HG02610 (cell line): ENCODE data around the gene HECTD4.
A peak's percentile ranks its signal among the peaks of the same experiment; 100 is the strongest.
"Not testable (repeated sequence)": the region's sequence is repeated elsewhere in the genome, so short reads cannot be mapped to it uniquely, and the experiment has no call there.

Source experiments
- ATAC-seq: cut with Tn5 transposase; IDR thresholded peaks from one replicate; pipeline ENCODE4 v1.9.1; 2021; ENCODE audit warnings: mild to moderate bottlenecking, moderate library complexity; ENCODE audit not compliant: unreplicated experiment

Gene HECTD4

DNA sequence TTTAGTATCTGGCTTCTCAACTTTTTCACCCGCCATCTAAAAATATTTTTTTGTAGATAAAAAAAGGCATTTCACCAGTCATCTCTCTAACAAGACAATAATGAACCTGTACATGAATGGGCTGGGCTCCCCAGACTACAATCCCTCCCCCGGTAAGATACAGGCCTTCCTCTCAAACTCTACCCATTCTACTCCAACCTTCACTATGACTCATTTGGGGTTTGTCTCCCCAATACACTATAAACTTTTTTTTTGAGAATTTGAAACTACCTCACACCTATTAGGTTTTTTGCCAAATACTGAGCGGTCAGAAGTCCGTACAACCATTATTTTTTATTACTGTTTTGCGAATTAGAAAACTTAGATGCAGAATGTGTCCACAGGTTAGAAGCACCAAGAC lies 26.4 kb upstream of the HECTD4 start:
- ATAC-seq = no peak

DNA sequence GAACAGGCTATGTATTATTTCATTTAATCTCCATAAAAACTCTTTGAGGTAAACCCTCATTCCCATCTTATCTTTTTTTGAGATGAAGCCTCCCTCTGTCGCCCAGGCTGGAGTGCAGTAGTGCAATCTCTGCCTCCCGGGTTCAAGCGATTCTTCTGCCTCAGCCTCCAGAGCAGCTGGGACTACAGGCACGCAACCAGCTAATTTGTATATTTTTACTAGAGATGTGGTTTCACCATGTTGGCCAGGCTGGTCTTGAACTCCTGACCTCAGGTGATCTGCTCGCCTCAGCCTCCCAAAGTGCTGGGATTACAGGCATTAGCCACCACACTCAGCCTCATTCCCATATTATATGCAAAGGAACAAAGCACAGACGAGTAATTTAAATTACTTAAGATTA lies 25.5 kb upstream of the HECTD4 start:
- not testable (repeated sequence) for ATAC-seq

DNA sequence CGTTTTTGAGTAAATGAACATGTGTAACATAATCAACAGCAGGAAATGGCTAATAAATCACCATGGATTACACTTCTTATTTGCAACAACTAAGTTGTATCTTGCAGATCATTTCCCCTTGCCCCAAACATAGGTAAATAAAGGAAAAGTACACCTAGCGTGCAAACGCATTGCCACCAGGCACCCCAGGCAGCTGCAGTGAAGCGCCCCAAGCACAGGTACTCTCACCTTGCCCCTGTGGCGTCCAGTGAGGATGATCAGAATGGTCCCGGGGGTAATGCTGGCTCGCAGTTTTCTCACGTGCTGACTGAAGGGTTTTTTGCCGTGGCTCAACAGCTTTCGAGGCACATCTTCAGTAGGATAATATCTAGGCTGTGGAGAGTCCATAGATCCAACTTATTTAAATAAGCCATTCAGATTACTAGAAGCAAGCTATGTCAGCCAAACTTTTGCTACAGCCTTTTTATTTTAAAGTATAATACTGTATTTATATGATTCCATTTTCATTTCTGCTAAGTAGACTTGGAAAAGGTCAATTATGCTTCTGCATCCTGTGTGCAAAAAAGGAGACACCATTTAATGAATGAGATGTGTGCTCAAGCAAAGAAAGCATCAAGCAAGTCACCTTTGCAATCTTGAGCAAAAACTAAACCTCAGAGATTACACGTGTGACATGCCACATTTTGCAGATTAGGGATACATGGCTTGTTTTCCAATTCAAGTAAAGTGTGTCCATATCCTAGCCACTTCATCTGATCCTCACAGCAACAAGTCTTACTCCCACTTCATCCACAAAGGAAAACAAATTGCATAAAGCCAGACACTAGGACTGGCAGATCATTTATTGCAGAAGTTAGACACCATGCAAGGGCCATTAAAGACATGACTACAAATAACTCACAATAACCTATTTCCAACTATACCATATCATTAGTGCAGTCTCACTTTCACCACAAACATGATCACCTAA lies 24.6 kb upstream of the HECTD4 start:
- ATAC-seq = no peak

DNA sequence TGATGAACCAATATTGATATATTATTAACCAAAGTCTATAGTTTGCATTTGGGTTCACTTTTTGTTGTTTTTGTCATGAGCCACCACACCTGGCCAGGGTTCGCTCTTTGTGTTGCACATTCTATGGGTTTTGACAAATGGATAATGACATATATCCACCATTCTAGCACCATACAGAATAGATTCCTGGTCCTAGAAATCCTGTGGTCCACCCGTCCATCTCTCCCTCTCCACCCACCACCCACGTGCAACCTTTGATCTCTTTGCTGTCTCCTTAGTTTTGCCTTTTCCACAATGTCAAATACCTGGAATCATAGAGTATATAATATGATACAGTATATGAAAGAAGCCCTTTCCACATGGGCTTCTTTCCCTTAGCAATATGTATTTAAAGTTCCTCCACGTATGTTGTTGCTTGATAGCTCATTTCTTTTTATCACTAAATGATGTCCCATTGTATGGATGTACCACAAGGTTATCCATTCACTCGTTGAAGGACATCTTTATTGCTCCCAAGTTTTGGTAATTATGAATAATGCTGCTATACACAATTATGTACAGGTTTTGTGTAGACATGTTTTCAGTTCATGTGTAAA lies 19.8 kb upstream of the HECTD4 start:
- no peak for ATAC-seq

DNA sequence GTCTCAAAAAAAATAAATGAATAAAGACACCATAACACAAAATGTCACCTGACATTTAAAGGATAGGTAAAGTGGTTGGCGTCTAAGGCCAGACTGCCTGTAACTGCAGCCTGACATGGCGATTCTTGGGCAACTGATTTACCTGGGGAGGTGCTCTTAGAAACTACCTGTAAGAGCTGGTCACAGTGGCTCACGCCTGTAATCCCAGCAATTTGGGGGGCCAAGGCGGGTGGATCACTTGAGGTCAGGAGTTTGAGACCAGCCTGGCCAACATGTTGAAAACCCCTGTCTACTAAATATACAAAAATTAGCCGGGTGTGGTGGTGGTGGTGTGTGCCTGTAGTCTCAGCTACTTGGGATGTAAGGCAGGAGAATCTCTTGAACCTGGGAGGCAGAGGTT lies 18.8 kb upstream of the HECTD4 start:
- no peak for ATAC-seq

DNA sequence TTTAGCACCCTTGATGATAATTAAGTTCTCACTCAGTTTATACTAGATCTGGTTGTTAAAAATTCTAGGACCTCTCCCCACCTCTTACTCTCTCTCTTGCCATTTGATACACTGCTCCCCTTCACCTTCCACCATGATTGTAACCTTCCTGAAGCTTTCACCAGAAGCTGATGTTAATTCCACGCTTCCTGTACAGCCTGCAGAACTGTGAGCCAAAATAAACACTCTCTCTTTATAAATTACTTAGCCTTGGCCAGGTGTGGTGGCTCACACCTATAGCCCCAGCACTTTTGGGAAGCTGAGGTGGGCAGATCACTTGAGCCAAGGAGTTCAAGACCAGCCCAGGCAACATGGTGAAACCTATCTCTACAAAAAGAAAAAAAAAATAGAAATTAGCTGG lies 11.1 kb upstream of the HECTD4 start:
- ATAC-seq = no peak

DNA sequence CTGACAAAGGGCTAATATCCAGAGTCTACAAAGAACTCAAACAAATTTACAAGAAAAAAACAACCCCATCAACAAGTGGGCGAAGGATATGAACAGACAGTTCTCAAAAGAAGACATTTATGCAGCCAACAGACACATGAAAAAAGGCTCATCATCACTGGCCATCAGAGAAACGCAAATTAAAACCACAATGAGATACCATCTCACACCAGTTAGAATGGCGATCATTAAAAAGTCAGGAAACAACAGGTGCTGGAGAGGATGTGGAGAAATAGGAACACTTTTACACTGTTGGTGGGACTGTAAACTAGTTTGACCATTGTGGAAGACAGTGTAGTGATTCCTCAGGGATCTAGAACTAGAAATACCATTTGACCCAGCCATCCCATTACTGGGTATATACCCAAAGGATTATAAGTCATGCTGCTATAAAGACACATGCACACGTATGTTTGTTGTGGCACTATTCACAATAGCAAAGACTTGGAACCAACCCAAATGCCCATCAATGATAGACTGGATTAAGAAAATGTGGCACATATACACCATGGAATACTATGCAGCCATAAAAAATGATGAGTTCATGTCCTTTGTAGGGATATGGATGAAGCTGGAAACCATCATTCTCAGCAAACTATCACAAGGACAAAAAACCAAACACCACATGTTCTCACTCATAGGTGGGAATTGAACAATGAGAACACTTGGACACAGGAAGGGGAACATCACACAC lies 7.9 kb upstream of the HECTD4 start:
- ATAC-seq = not testable (repeated sequence)

DNA sequence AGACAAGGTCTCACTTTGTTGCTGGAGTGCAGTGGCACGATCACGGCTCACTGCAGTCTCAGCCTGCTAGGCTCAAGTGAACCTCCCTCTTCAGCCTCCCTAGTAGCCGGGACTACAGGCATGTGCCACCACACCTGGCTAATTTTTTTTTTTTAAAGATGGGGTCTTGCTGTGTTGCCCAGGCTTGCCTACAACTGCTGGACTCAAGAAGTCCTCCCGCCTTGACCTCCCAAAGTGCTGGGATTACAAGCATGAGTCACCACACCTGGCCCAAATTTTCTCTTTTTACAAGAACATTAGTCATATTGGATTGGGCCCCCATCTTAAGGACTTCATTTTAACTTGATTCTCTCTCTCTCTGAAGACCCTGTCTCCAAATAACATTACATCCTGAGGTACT lies 7.0 kb upstream of the HECTD4 start:
- ATAC-seq = no peak

DNA sequence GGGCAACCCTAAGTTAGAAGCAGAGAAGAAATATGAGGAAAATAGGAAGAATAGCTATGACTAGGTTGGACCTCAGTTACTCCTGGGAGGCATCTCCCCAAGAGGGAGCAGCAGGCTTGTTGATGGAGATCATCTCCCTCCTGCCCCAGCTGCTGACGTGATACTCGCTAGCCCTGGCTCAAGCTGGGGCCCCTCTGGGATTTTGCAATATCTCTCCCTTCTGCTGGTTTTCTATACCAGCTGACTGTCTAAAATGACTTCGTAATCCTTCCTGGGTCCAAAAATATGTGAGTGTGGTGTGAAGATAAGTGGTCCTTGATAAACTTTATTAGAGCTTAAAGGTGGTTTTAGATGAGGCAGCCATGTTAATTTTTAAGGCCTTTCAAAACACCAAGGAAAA lies 4.5 kb upstream of the HECTD4 start:
- ATAC-seq = no peak

DNA sequence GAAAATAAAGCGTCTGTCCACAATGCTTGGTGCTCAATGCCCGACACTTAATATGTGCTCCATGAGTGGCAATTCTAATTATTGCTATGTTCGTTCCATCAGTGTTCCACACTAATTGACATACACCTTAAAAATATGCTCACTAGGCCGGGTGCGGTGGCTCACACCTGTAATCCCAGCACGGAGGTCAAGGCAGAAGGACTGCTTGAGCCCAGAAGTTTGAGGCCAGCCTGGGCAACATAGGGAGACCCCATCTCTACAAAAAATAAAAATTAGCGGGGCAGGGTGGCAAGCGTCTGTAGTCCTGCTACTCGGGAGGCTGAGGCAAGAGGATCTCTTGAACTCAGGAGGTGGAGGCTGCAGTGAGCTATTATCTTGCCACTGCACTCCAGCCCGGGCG lies 635 bp upstream of the HECTD4 start:
- ATAC-seq = no peak

DNA sequence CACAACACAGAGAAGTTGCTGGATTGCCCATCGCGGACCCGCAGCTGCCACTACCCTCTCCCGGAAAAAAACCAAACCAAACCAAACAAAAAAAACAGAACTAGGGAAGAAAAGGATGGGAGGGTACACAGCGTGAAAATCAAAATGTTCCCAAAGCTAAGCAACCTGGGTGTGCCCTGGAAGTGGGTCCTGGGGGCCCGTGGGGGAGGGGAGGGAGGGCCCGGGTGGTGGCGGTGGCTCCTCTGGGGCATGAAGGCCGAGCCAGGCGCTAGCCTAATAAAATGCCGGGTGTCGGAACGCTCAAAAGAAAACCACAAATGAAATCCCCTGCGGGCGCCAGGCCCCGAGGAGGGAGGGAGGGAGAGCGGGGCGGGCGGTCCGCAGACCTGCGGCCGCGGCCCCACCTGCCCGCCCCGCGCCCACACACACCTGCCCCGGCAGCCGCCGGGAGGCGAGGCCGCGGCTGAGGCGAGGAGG lies 787 bp downstream of the HECTD4 start:
- ATAC-seq = peak; percentile 46

DNA sequence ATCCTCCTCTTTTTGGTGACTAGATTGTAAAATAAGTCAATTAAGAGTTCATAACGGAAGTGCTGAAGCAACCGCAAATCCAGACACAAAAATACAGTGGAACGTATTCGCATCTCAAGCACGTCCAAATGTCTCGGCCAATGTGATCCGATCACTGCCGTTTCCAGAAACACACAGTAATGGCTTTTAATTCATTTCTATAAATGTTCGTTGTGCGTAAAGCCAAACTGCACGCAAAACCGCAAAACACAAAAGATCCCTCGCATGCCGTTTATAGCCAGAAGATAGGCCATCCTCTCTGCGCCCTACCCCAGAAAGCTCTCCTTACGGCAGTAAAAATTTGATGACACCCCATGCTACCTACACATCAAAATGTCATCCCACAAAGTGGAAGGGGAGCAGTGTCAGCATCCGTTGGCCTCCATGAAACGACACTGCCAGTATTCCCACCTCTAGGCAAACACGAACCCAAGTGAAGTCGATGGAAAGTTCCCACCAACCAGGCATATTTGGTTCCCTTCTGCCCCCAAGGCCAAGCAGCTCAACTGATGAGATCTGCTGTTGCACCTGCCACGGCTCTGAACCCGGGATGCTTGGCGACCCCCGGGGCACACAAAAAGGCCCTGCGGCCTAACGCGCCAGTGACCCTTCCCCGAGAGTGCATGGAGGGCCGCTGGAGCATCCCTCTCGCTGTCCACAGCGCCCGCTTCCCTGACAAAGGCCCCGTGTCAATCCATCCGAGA lies 1.4 kb downstream of the HECTD4 start:
- no peak for ATAC-seq

DNA sequence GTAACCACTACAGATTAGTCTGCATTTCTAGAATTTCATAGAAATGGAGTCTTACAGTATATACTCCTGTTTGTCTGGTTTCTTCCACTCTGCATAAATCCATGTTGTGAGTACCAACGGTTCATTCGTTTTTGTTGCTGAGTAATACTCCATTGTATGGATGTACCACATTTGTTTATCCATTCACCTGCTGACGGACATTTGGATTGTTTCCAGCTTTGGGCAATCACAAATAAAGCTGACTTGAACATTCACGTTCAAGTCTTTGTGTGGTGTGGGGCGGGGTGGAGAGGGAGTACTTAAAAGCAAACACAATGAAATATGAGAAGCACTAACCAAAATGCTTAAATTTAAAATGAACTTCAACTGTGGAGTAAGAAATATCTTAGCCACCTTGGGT lies 7.1 kb downstream of the HECTD4 start:
- no peak for ATAC-seq

DNA sequence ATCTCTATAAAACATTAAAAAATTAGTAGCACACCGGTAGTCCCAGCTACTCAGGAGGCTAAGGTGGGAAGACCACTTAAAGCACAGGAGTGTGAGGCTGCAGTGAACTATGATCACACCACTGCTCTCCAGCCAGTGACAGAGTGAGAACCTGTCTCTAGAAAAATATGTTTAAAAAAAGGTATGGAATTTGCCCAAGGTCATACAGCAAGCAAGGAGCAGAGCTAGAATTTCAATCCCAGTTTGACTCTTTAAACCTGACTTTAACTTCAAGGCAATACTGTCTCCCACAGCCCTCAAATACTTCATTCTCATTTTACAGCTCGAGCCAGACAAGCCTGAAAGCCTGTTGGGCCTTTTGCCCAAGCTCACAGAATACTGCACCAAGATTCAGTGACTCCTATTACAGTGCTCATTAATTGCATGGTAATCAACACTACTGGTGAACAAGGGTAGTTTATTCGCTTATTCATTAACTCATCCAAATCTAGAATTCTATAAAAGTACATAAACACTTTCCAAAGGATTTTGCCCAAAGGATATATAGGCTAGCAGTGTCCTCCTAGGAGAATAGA lies 8.0 kb downstream of the HECTD4 start:
- no peak for ATAC-seq

DNA sequence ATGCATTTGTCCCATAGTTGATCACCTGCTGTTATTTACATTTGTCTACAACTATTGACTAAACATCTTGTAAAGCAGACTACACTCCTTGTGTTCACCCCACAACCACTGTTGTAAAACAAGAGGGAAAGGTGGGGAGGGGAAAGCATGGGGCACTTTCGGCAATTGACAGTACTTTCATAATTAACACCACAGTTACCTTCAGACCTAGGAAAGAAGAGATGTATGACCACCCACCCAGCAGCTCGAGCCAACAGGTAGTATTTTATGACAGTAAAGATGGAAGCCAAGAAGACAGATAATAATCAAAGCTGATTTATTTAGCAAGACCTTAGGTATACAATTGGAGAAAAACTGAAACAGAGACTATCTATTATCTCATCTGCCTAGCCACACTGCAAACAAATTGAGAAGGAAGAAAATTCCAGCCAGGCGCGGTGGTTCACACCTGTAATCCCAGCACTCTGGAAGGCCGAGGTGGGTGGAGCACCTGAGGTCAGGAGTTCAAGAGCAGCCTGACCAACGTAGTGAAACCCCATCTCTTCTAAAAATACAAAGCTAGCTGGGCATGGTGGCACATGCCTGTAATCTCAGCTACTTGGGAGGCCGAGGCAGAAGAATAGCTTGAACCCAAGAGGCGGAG lies 11.2 kb downstream of the HECTD4 start:
- no peak for ATAC-seq

DNA sequence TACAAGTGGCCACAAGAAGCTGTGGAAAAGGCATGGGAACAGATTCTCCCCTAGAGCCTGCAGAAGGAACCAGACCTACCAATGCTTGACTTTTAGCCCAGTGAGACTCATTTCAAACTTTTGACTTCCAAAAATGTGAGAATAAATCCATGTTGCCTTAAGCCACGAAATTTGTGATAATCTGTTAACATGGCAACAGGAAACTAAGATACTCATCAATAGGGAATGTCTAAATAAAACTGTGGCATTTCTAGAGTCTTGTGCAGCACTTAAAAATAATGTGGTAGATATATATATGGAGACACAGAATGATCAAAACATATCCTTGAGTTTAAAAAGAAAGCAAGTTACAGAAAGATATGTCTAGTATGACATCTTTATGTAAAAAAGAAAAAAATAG lies 12.0 kb downstream of the HECTD4 start:
- ATAC-seq = no peak

DNA sequence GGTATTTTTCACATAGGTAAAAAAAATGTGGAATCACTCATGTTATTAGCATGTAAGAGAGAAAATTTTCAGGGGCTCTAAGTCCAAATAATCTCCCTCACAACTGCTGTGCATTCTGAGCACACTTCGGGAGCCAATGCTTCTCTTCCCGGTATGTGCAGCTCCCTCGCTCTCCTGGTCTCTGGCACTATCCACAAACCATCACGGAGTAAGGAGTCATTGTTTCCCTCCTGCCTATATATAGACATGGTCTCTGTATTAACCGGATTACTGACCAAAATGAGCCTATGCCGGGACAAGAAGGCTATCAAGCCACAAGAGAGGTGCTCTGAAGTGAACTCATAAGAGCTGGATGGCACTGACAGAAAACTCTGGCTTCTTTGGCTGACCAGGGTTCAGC lies 13.4 kb downstream of the HECTD4 start:
- ATAC-seq = no peak

DNA sequence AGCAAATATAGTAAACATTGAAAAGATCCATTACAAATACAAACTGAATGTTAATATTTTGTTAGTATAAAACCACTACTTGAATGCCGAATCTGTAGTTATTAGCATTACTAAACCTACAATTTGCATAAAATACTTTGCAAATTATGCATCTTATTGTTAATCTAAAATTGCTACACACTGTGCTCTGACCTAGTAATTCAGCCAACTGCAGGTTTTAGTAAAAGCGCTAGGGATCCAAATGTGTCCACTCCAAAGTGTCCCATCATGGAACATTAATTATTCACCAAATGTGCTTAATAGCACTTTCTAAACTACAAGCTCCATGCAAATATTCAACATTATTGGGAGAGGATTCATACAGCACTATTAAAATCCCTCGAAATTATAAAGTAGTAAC lies 14.3 kb downstream of the HECTD4 start:
- no peak for ATAC-seq

DNA sequence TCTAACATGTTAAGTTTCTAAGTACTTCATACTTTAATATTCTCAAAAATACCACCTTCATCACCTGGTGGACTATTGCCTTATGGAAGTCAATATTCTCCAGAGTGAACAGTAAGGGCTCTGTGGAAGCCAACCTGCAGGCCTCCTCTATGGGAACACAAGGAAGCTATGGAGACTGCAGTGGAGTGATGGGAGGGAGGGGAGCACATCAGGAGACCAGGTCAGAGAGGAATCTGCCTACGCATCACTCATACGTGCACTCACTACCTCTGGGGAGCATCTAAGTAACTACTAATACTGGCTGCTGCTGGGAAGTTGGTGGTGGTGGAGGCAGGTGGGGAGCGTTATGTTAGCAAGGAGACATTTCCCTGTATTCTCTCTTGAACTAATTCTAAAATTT lies 19.9 kb downstream of the HECTD4 start:
- no peak for ATAC-seq

DNA sequence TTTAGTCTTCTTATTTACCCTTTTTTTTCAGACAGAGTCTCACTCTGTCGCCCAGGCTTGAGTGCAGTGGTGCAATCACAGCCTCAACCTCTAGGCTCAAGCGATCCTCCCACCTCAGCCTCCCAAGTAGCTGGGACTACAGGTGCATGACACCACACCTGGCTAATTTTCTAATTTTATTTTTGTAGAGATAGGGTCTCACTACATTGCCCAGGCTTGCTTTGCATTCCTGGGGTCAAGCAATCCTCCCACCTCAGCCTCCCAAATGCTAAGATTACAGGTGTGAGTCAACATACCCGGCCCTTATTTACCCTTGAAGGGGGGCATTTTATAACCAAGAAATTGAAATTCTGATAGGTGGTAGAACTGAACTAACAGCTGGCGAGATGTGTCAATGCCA lies 21.0 kb downstream of the HECTD4 start:
- ATAC-seq = no peak
